ENCODE results near the gene ZNF417. TPM values are rescaled to one million over a fixed set of nuclear protein-coding genes. Genes with fewer than 3 reads are reported as not detected.
"Not testable (repeated sequence)": the region's sequence is repeated elsewhere in the genome, so short reads cannot be mapped to it uniquely, and the experiment has no call there.

The ZNF417 gene
- total RNA-seq, 1 donor from 2014 or later, result 11.6 TPM

DNA sequence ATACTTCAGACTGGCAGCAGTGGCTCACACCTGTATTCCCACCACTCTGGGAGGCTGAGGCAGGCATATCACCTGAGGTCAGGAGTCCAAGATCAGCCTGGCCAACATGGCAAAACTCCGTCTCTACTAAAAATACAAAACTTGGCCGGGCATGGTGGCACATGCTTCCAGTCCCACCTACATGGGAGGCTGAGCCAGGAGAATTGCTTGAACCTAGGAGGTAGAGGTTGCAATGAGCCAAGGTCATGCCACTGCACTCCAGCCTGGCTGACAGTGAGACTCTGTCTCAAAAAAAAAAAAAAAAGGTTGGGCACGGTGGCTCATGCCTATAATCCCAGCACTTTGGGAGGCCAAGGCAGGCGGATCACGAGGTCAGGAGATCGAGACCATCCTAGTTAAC is 46.7 kb downstream of the ZNF417 start:
- H3K4me3 Mint-ChIP-seq; H3K27ac Mint-ChIP-seq; intact Hi-C loops (cut with micrococcal nuclease); H3K4me1 Mint-ChIP-seq; DNase-seq; H3K27me3 Mint-ChIP-seq: not testable (repeated sequence)
- H3K9me3 Mint-ChIP-seq, result peaks cover 15% of the 10 kb centered on the region
- H3K36me3 Mint-ChIP-seq (ENCODE audit: low read depth), result peaks cover 79% of the 10 kb centered on the region

DNA sequence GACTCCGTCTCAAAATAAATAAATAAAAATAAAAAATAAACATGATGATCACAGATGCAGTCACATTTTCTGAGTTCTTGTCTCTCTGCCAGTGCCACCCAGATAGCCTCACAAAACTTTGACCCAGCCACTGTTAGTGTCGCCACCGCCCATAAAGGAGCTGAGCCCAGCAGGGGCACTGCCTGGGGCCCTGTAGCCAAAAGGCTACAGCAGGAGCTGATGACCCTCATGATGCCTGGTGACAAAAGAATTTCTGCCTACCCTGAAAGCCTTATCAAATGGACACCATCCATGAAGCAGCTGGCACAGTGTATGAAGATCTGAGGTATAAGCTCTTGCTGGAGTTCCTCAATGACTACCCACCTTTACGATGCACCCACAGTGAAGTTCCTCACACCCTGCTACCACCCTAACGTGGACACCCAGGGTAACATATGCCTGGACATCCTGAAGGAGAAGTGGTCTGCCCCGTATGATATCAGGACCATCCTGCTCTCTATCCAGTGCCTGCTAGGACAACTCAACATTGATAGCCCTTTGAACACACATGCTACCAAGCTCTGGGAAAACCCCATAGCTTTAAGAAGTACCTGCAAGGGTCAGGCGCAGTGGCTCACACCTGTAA is 48.4 kb downstream of the ZNF417 start:
- Mint-ChIP-seq H3K36me3 (ENCODE audit: low read depth) (peaks cover 78% of the 10 kb centered on the region), H3K4me3 (no peak overlapping the region), H3K4me1 (no peaks in the 10 kb centered on the region), H3K27me3 (no peaks in the 10 kb centered on the region), H3K27ac (no peak overlapping the region), H3K9me3 (peaks cover 13% of the 10 kb centered on the region)
- no peak for DNase-seq
- intact Hi-C loops (cut with micrococcal nuclease), result no loop called here

Other genes starting within 250 kb of the ZNF417 start
- not detected in 2 replicates for gene ZSCAN4, start 247.7 kb downstream of the ZNF417 start, total RNA-seq
- gene ZNF551, start 234.6 kb downstream of the ZNF417 start, total RNA-seq, result 10.0 and 10.7 TPM in 2 replicates
- gene ZNF154, start 207.4 kb downstream of the ZNF417 start, total RNA-seq, result 3.1 and 3.9 TPM in 2 replicates
- 5.1 and 5.5 TPM in 2 replicates for gene ZNF671, start 189.0 kb downstream of the ZNF417 start, total RNA-seq
- gene ZNF776, start 169.8 kb downstream of the ZNF417 start, total RNA-seq, result 7.5 and 7.9 TPM in 2 replicates
- 11.5 and 13.5 TPM in 2 replicates for gene ZNF586, start 146.9 kb downstream of the ZNF417 start, total RNA-seq
- 9.2 and 9.8 TPM in 2 replicates for gene ZNF552, start 101.7 kb downstream of the ZNF417 start, total RNA-seq
- 25.5 and 27.5 TPM in 2 replicates for gene ZNF587B, start 86.3 kb downstream of the ZNF417 start, total RNA-seq
- gene ZNF587, start 66.7 kb downstream of the ZNF417 start, total RNA-seq, result 30.1 and 30.9 TPM in 2 replicates
- gene ZNF814, start 27.6 kb downstream of the ZNF417 start, total RNA-seq, result 17.5 and 17.7 TPM in 2 replicates
- gene ZNF418, start 18.8 kb upstream of the ZNF417 start, total RNA-seq, result 1.2 and 1.5 TPM in 2 replicates
- 3.2 and 3.9 TPM in 2 replicates for gene ZNF256, start 31.1 kb upstream of the ZNF417 start, total RNA-seq
- not detected in 2 replicates for gene C19orf18, start 57.9 kb upstream of the ZNF417 start, total RNA-seq
- 6.6 and 7.0 TPM in 2 replicates for gene ZNF606, start 86.2 kb upstream of the ZNF417 start, total RNA-seq
- not detected in 2 replicates for gene ZSCAN1, start 117.4 kb upstream of the ZNF417 start, total RNA-seq
- 0.05 TPM in 1 of 2 replicates, not detected in the other for gene ZNF135, start 142.7 kb upstream of the ZNF417 start, total RNA-seq
- gene ZSCAN18, start 181.6 kb upstream of the ZNF417 start, total RNA-seq, result 4.8 and 5.3 TPM in 2 replicates
- 1.4 and 2.1 TPM in 2 replicates for gene ZNF329, start 234.2 kb upstream of the ZNF417 start, total RNA-seq